CD4-positive, alpha-beta T cell treated with Interferon alpha-2 for 1 hour (primary cell): ENCODE data around the gene CSNK1E.
"Not testable (repeated sequence)": the region's sequence is repeated elsewhere in the genome, so short reads cannot be mapped to it uniquely, and the experiment has no call there.

ENCODE experiments used
- DNase-seq, 2 donors: peaks; one replicate each; pipeline ENCODE4 v3.0.0-alpha.2; 2020 to 2022

The CSNK1E gene

DNA sequence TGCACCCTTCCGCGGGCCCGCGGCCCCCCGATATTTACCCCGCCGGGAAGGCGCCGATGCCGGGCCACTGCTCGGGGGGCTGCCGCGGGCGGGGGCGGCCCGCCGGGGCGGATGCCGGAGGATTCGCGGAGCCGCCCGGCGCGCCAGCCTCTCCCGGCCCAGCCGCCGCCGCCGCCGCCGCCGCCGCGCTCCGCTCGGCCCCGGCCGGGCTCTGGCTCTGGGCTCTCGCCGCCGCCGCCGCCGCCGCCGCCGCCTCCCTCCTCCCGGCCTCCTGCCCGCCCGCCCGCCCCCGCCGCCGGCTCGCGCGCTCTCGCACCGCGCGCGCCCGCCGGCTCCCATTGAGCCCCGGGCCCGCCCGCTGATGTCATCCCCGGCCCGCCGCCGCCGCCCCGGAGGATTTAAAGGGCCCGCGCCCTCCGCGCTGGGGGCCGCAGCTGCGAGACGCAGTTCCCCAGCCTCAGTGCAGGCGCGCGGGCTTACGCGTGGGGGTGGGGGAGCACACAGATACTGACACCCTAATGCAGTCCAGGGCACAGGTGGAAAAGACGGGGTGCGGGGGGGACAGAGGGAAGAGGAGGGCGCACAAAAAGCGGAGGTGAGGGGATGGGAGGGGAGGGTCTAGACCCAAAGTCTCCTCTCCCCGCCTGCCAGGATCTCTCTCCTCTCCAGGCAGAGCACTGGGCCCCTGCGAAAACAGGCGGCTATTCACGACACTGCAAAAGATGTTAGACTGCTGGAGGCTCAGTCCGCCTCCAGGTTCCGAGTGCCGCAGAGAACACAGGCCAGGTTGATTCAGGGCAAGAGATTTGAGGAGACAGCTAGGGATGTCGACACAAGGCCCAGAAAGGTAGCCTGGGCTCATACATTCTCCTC, at the start of gene CSNK1E:
TSS of gene CSNK1E (minus strand) at position 312 of the 873 bp plus-strand sequence. CDS start 3,276 bp downstream, outside the sequence.
- peak; percentile 71 to 84 for DNase-seq

- DNase-seq, result not testable (repeated sequence)
Measured at GRCh38 chr22:38365829-38366228, 48.6 kb upstream of the CSNK1E start.

DNA sequence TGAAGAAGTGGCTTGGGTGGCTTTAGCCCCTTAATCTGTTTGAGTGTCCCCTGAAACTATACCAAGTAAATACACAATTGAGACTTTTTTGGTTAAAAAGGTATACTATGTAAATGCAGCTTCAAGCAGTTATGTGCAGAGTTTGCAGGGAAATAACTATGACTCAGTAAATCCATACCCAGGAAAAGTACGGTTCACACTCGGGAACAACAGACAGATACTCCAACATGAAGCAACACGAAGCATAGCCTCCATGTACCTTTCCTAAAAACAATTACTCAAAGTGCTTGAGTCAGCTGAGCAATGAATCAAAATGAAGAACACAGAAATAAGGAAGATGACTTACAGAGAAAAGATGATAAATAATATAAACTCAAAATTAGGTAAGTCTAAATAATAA, 47.9 kb upstream of the CSNK1E start:
- DNase-seq, result not testable (repeated sequence)

GRCh38 chr22:38360560-38360959, 43.3 kb upstream of the CSNK1E start:
- not testable (repeated sequence) for DNase-seq

DNA sequence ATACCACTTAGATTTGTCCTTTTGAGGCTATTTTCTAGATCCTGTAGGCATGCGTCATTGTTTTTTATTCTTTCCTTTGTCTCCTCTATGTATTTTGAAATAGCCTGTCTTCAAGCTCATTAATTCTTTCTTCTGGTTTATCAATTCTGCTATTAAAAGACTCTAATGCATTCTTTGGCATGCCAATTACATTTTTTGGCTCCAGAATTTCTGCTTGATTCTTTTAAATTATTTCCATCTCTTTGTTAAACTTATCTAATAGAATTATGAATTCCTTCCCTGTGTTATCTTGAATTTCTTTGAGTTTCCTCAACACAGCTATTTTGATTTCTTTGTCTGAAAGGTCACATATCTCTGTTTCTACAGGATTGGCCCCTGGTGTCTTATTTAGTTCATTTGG, 42.6 kb upstream of the CSNK1E start:
- DNase-seq, result not testable (repeated sequence)

GRCh38 chr22:38357971-38358370, 40.7 kb upstream of the CSNK1E start:
- not testable (repeated sequence) for DNase-seq

DNA sequence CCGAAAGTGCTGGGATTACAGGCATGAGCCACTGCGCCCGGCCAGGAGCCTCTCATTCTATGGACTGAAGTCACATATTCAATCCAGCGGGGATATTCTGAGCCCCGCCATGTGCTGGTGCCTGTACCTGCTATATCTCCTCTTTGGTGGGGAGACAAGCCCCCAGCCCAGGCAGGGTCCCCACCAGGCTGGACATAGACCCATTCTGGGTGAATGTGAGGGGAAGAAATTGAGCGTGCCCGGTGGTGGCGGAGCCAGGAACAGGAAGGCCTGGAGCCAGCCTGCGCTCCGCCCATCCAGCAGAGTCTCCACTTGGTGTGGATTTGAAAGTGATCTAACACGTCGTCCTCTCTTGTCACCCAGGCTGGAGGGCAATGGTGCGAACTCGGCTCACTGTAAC, 38.0 kb upstream of the CSNK1E start:
- no peak for DNase-seq

GRCh38 chr22:38353701-38354100, 36.5 kb upstream of the CSNK1E start:
- DNase-seq, result no peak

DNA sequence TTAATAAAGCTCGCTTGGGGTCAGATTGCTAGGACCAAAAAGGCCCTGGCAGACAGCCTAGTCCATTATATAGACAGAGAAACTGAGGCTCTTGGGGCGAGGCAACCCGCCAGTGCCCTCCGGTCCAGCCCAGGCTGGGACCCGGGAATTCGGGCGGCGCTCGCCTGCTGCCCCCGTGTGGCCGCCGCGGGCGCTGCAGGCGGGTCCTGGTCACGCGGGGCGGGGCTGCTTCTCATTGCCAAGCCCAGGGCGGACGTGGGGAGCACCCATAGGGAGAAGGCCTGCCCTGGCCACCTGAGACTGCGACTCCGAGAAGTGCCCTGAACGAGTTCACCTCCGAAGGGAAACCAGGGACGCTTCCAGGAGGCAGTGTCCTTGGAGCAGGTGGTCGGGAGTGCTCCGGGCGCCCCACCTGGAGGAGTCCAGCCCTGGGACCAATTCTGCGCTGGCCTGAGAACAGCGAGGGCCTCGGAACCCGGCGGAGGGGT, 36.0 kb upstream of the CSNK1E start:
- DNase-seq, result peak; percentile 51 to 75

DNA sequence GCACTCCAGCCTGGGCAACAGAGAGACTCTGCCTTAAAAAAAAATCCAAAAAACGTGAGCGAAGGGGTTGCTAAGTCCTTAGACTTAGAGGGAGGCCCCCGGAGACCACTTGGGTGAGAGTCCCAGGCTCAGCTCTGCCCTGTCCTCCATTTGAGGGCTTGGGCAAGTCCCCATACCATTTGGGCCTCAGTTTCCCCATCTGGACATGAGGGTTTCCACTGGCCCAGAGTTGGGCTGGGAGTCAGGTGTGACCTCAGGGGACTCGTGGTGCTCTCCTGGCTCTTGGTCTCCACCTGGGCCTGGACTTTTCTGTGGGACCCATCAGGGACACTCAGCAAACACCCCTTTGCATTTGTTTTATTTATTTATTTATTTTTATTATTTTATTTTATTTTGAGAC, 35.2 kb upstream of the CSNK1E start:
- DNase-seq, result no peak

GRCh38 chr22:38350444-38351359, 33.5 kb upstream of the CSNK1E start:
- no peak for DNase-seq

DNA sequence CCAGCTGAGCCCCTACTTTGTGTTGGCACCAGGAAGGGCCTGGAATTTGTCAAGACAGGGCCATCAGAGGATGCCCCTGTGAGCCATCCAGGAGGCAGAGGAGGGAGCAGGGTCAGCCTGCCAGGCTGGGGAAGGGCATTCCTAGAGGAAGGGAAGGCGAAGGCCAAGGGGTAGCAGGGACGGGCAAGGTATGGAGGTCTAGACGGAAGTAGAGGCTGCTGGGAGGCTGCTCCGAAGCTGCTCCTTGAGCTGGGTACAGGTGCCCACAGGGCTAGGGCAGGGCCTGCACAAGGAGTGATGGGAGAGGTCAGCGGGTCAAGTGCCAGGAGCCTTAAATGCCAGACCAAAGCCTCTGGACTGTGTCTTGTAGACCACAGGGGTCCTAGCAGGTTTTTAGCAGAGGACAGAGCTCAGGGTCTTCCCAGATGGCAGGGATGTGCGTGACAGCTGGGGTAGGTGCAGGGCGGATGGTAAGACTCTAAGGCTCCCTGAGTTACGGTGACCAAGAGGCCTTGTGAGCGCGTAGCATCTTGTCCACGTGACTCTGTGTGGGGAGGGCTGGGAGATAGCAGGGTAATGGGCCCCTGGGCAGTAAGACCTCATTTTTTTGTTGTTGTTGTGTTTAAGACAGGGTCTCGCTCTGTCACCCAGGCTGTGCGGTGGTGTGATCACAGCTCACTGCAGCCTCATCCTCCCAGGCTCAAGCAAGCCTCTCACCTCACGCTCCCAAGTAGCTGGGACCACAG, 31.7 kb upstream of the CSNK1E start:
- no peak for DNase-seq

DNA sequence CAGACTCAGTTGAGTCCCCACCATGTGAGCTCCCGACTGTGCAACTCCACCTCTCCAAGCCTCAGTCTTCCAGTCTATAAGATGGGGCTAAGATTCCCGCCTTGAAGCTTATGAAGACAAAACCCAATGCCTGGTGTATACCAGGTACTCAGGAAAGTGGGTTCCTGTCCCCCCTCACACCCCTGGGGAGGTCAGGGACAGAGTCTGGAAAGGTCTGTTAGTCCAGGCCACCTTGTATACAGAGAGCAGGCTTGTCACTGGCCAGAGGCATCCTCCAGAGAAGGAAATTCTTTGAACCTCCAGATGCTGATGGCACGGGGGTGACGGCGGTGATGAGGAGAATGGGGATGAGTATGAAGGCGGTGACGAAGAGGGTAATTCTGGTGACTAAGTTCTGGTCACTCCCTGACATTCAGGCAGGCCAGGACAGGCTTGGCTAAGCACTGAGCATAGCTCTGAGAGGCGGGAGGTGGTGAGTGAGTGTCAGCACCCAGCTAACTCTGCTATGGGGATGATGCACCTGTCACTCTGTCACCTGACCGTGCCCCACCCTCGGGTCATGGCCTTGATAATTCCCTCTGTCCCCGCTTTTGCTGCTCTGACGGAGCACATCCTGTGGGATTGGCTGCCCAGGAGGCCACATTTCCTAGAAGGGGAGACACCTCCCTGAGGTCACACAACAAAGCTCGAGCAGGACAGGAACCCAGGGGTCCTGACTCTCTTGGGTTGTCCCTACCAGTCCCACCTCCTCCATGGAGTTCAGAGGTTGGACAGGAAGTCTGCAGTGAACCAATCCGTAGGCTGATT, 30.9 kb upstream of the CSNK1E start:
- no peak for DNase-seq

DNA sequence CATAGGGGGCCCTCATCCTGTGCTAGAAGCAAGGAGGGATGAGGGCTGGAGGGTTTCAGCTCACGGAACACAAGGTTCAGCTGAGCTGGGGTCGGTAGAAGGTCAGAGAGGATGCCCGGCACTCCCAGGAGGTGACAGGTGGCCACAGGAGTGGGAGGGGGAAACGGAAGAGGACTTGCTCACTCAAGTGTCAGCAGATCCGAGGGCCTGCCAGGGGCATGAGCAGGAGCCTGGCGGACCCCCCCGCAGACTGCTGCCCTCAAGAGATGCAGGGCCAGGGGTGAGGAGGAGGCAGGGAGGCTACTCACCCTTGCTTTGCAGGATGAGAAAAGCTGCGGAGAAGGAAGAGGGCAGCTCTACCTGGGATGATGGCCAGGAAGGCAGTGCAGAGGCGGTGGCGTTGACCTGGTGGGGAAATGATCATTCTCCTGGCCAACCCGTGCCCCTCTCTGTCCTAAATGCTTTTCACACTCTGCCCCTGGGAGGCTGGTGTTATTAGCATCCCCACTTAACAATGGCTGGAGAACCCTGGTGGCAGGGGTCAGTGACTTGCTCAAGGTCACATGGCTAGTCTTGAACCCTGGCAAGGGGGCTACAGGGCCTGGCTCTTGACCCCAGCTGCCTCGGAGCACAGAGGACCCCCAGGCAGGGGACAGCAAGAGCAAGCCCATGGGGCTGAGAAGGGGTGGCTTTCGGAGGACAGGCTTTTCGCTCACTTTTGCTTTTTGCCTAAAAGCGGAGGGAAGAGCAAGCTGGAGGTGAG, 30.1 kb upstream of the CSNK1E start:
- no peak for DNase-seq

GRCh38 chr22:38346506-38346905, 29.3 kb upstream of the CSNK1E start:
- no peak for DNase-seq

DNA sequence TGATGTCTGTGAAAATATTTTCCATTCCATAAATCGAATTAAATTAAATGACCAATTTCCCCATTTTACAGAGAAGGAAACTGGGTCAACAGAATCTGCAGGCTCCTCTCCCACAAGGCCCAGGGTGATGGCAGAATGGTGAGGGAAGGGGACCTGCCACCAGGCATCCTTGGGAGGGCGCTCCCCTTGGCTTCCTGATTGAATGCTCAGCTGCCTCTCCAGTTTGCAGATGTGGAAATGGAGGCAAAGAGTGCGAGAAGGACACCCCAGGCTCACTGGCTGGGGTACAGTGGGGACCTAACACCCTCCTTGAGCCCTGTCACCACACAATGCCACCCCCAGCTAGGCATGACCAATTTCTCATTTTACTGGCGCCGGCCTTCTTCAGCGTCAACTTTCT, 28.5 kb upstream of the CSNK1E start:
- no peak for DNase-seq

DNA sequence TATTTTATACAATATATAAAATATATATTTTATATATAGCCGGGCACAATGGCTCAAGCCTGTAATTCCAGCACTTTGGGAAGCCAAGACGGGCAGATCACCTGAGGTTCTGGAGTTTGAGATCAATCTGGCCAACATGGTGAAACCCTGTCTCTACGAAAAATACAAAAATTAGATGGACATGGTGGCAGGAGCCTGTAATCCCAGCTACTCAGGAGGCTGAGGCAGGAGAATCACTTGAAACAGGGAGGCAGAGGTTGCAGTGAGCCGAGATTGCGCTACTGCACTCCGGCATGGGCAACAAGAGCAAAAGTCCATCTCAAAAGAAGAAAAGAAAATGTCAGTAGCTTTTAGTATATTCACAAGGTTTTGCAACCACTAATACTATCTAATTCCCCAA, 22.7 kb upstream of the CSNK1E start:
- not testable (repeated sequence) for DNase-seq

- no peak for DNase-seq
Measured at GRCh38 chr22:38338772-38339379, 21.6 kb upstream of the CSNK1E start.

DNA sequence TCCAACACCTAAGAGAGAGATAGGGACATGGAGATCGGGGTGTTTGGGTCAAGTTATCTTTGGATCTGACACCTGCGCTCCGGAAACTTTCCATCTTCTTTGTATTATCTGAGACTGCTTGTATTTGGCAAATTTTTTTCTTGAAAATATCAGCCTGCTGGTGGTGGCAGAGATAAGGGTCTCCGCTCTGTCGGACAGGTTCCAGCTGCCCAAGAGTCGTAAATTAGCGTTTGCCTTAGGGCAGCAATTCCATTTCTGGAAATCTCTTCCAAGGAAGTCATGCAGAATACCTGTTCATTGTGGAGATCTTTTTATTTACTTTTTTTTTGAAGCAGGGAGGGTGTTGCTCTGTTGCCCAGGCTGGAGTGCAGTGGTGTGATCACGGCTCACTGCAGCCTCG, 19.5 kb upstream of the CSNK1E start:
- DNase-seq, result no peak

- no peak for DNase-seq
Measured at GRCh38 chr22:38335077-38335476, 17.8 kb upstream of the CSNK1E start.

GRCh38 chr22:38327805-38328204, 10.6 kb upstream of the CSNK1E start:
- DNase-seq, result no peak
